HG02840 (cell line): ENCODE measurements around the gene DAB2IP.

Experiments
- ATAC-seq: cut with Tn5 transposase; IDR thresholded peaks from one replicate; pipeline ENCODE4 v1.9.1; 2021; ENCODE audit warnings: mild to moderate bottlenecking, moderate library complexity, moderate number of reproducible peaks; ENCODE audit not compliant: unreplicated experiment, low FRiP score

DAB2IP gene

GRCh38 chr9:121752929-121753328 is 101.5 kb downstream of the DAB2IP start:
- ATAC-seq = no peak

- no peak for ATAC-seq
These were observed 102.6 kb downstream of the DAB2IP start for GRCh38 chr9:121753802-121754654.

- ATAC-seq = no peak
These were observed 103.4 kb downstream of the DAB2IP start for GRCh38 chr9:121754655-121755436.

GRCh38 chr9:121755581-121755980 is 104.1 kb downstream of the DAB2IP start:
- ATAC-seq = no peak

GRCh38 chr9:121756474-121757280 is 105.2 kb downstream of the DAB2IP start:
- ATAC-seq = no peak

GRCh38 chr9:121757281-121757585 is 105.8 kb downstream of the DAB2IP start:
- no peak for ATAC-seq

GRCh38 chr9:121758693-121759092 is 107.3 kb downstream of the DAB2IP start:
- ATAC-seq = no peak

GRCh38 chr9:121759996-121760395 is 108.6 kb downstream of the DAB2IP start:
- ATAC-seq = no peak

- ATAC-seq = no peak
These were observed 109.1 kb downstream of the DAB2IP start for GRCh38 chr9:121760571-121760970.

- ATAC-seq = no peak
These were observed 111.7 kb downstream of the DAB2IP start for GRCh38 chr9:121763131-121763530.

- ATAC-seq = no peak
These were observed 112.3 kb downstream of the DAB2IP start for GRCh38 chr9:121763561-121764370.

- no peak for ATAC-seq
These were observed 112.9 kb downstream of the DAB2IP start for GRCh38 chr9:121764371-121764730.

GRCh38 chr9:121765021-121765950 is 113.9 kb downstream of the DAB2IP start:
- no peak for ATAC-seq

- ATAC-seq = no peak
These were observed 114.7 kb downstream of the DAB2IP start for GRCh38 chr9:121766081-121766683.

GRCh38 chr9:121767171-121767769 is 115.8 kb downstream of the DAB2IP start:
- no peak for ATAC-seq

- ATAC-seq = no peak
These were observed 117.1 kb downstream of the DAB2IP start for GRCh38 chr9:121768416-121769015.

- ATAC-seq = no peak
These were observed 118.5 kb downstream of the DAB2IP start for GRCh38 chr9:121769939-121770338.
